ENCODE results near the gene CDC42EP3. TPM values are rescaled to one million over a fixed set of nuclear protein-coding genes. Genes with fewer than 3 reads are reported as not detected.

The CDC42EP3 gene
- polyA plus RNA-seq, 10 donors, result 21.7 to 48.7 (median 32.2) TPM

- DNase-seq, result no peak
Measured at GRCh38 chr2:37658682-37659081, 12.8 kb downstream of the CDC42EP3 start.

- no peak for DNase-seq
Measured at GRCh38 chr2:37657471-37657870, 14.0 kb downstream of the CDC42EP3 start.

- peak in 1 of 3 donors; percentile 39 for DNase-seq
Measured at GRCh38 chr2:37656512-37657423, 14.7 kb downstream of the CDC42EP3 start.

GRCh38 chr2:37654932-37655841 lies 16.3 kb downstream of the CDC42EP3 start:
- no peak for DNase-seq

- no peak for DNase-seq
Measured at GRCh38 chr2:37654419-37654818, 17.0 kb downstream of the CDC42EP3 start.

- DNase-seq, result peak in 1 of 3 donors; percentile 42
Measured at GRCh38 chr2:37653805-37654378, 17.6 kb downstream of the CDC42EP3 start.

GRCh38 chr2:37653093-37653492 lies 18.3 kb downstream of the CDC42EP3 start:
- DNase-seq, result no peak

- peak in 1 of 3 donors; percentile 77 for DNase-seq
Measured at GRCh38 chr2:37652199-37652640, 19.2 kb downstream of the CDC42EP3 start.

GRCh38 chr2:37650548-37651093 lies 20.8 kb downstream of the CDC42EP3 start:
- no peak for DNase-seq

- no peak for DNase-seq
Measured at GRCh38 chr2:37649518-37649917, 21.9 kb downstream of the CDC42EP3 start.

GRCh38 chr2:37648331-37649011 lies 23.0 kb downstream of the CDC42EP3 start:
- DNase-seq, result peak; percentile 54 to 72 (median 57)

- DNase-seq, result no peak
Measured at GRCh38 chr2:37647971-37648330, 23.5 kb downstream of the CDC42EP3 start.

GRCh38 chr2:37645836-37646235 lies 25.6 kb downstream of the CDC42EP3 start:
- DNase-seq, result no peak

GRCh38 chr2:37645362-37645761 lies 26.1 kb downstream of the CDC42EP3 start:
- no peak for DNase-seq

- no peak for DNase-seq
Measured at GRCh38 chr2:37644191-37644590, 27.3 kb downstream of the CDC42EP3 start.

GRCh38 chr2:37643730-37644078 lies 27.7 kb downstream of the CDC42EP3 start:
- no peak for DNase-seq

- no peak for DNase-seq
Measured at GRCh38 chr2:37642907-37643729, 28.3 kb downstream of the CDC42EP3 start.

- DNase-seq, result peak in 2 of 3 donors; percentile 48 to 89
Measured at GRCh38 chr2:37641582-37642171, 29.8 kb downstream of the CDC42EP3 start.

- no peak for DNase-seq
Measured at GRCh38 chr2:37639631-37640030, 31.8 kb downstream of the CDC42EP3 start.

GRCh38 chr2:37638973-37639372 lies 32.5 kb downstream of the CDC42EP3 start:
- no peak for DNase-seq

All from muscle of back (tissue), 11 donors.